Measurements from ENCODE around the gene HACD3.

DNA sequence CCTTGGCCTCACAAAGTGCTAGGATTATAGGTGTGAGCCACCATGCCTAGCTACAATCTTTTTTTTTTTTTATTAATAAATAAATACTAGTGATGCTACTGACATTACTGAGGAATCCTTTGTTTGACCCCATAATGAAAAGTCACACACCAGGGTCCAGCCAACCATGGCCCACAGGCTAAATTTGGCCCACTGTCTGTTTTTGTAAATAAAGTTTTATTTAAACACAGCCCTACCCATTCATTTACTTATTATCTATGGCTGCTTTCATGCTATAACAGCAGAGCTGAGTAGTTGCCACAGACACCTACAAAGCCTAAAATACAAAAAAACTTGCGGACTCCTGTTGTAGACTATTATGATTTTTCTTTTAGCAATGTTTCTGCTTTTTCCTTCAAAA is 73.3 kb downstream of the HACD3 start:
- no peak for TF ChIP-seq POLR2AphosphoS5 (IDR thresholded peaks at IDR 0.05)
- TF ChIP-seq POLR2A (IDR thresholded peaks at IDR 0.05), result no peak

All from prostate gland (tissue), 1 donor.